ENCODE measurements around the gene RALGAPA2. TPM values are rescaled to one million over a fixed set of nuclear protein-coding genes. Genes with fewer than 3 reads are reported as not detected.

The RALGAPA2 gene
- total RNA-seq, 4 donors from 2014 or later: 25.9 to 48.9 (median 38.6) TPM

GRCh38 chr20:20391115-20391514 is 321.3 kb downstream of the RALGAPA2 start:
- H3K27ac ChIP-seq: no peak overlapping the region
- intact Hi-C loops (cut with DNase I; ENCODE audit: low total_unique reads): no loop called here
- no peaks in the 10 kb centered on the region for H3K4me1 ChIP-seq
- no peaks in the 10 kb centered on the region for H3K9me3 ChIP-seq
- TF ChIP-seq CTCF (IDR thresholded peaks at IDR 0.05) (no peak), POLR2A (IDR thresholded peaks at IDR 0.05) (no peak)
- H3K4me3 ChIP-seq: no peak overlapping the region
- H3K36me3 ChIP-seq: no peaks in the 10 kb centered on the region
- H3K27me3 ChIP-seq: no peaks in the 10 kb centered on the region
- no peak for DNase-seq

GRCh38 chr20:20390393-20390792 is 322.1 kb downstream of the RALGAPA2 start:
- TF ChIP-seq CTCF (IDR thresholded peaks at IDR 0.05): no peak
- Histone ChIP-seq H3K9me3 (no peaks in the 10 kb centered on the region), H3K4me1 (no peaks in the 10 kb centered on the region), H3K27ac (no peak overlapping the region), H3K4me3 (no peak overlapping the region), H3K36me3 (no peaks in the 10 kb centered on the region), H3K27me3 (no peaks in the 10 kb centered on the region)
- DNase-seq: no peak
- intact Hi-C loops (cut with DNase I; ENCODE audit: low total_unique reads): no loop called here

GRCh38 chr20:20386192-20386591 is 326.3 kb downstream of the RALGAPA2 start:
- intact Hi-C loops (cut with DNase I; ENCODE audit: low total_unique reads): no loop called here
- no peak for DNase-seq
- H3K4me3 ChIP-seq: no peak overlapping the region
- no peak overlapping the region for H3K27ac ChIP-seq
- no peaks in the 10 kb centered on the region for H3K36me3 ChIP-seq
- H3K4me1 ChIP-seq: no peaks in the 10 kb centered on the region
- no peaks in the 10 kb centered on the region for H3K27me3 ChIP-seq
- TF ChIP-seq CTCF (IDR thresholded peaks at IDR 0.05) (no peak), POLR2A (IDR thresholded peaks at IDR 0.05) (no peak)
- H3K9me3 ChIP-seq: no peaks in the 10 kb centered on the region

GRCh38 chr20:20375862-20376261 is 336.6 kb downstream of the RALGAPA2 start:
- H3K4me1 ChIP-seq: no peaks in the 10 kb centered on the region
- H3K27ac ChIP-seq: no peak overlapping the region
- H3K4me3 ChIP-seq: no peak overlapping the region
- no peaks in the 10 kb centered on the region for H3K36me3 ChIP-seq
- DNase-seq: no peak
- no peaks in the 10 kb centered on the region for H3K9me3 ChIP-seq
- intact Hi-C loops (cut with DNase I; ENCODE audit: low total_unique reads): no loop called here
- TF ChIP-seq CTCF (IDR thresholded peaks at IDR 0.05): no peak
- TF ChIP-seq POLR2A (IDR thresholded peaks at IDR 0.05): no peak
- peaks cover 0 to 8% of the 10 kb centered on the region in 2 donors for H3K27me3 ChIP-seq

- peaks cover 0 to 22% of the 10 kb centered on the region in 2 donors for H3K27me3 ChIP-seq
- H3K36me3 ChIP-seq: no peaks in the 10 kb centered on the region
- peaks cover 0 to 11% of the 10 kb centered on the region in 2 donors for H3K4me1 ChIP-seq
- intact Hi-C loops (cut with DNase I; ENCODE audit: low total_unique reads): no loop called here
- no peak overlapping the region for H3K27ac ChIP-seq
- H3K9me3 ChIP-seq: no peaks in the 10 kb centered on the region
- H3K4me3 ChIP-seq: no peak overlapping the region
- DNase-seq: no peak
- TF ChIP-seq CTCF (IDR thresholded peaks at IDR 0.05) (no peak), POLR2A (IDR thresholded peaks at IDR 0.05) (no peak)
These were observed 339.3 kb downstream of the RALGAPA2 start for GRCh38 chr20:20373091-20373571.
